HFFc6 (cell line): ENCODE results near the gene U2AF2. TPM values are rescaled to one million over a fixed set of nuclear protein-coding genes. Genes with fewer than 3 reads are reported as not detected.

Source experiments
- DNase-seq: peaks from one replicate; pipeline ENCODE4 v3.0.0-alpha.2; 2018
- H3K27ac Mint-ChIP-seq: 2 replicates; pipeline ENCODE4 v1.8.0; 2020; ENCODE audit warnings: mild to moderate bottlenecking, mixed read lengths
- H3K27me3 Mint-ChIP-seq: 2 replicates; pipeline ENCODE4 v1.8.0; 2021; ENCODE audit warnings: mild to moderate bottlenecking, moderate library complexity, mixed read lengths; ENCODE audit not compliant: insufficient read depth
- H3K36me3 Mint-ChIP-seq: 2 replicates; pipeline ENCODE4 v1.8.0; 2021; ENCODE audit warnings: low read depth, mixed read lengths
- H3K4me1 Mint-ChIP-seq: 2 replicates; pipeline ENCODE4 v1.8.0; 2020; ENCODE audit warnings: low read depth, mixed read lengths
- H3K4me3 Mint-ChIP-seq: 2 replicates; pipeline ENCODE4 v1.8.0; 2020; ENCODE audit warnings: mild to moderate bottlenecking, moderate library complexity, mixed read lengths
- H3K9me3 Mint-ChIP-seq: 2 replicates; pipeline ENCODE4 v1.8.0; 2020; ENCODE audit warnings: mild to moderate bottlenecking, mixed read lengths
- CTCF ChIP-seq: fragments of 200-600 bp; sonication (generic); IDR thresholded peaks from 2 replicates; pipeline ENCODE4 v1.5.0; 2021; ENCODE audit warnings: antibody characterized with exemption, mild to moderate bottlenecking
- total RNA-seq, 6 experiments: library from RNA; stranded (reverse); fragmentation: NEBNext Ultra II Directional; extraction: Animal tissue kit (Norgen Biotek cat#: 25700); gene quantifications; 2 replicates in 1 of 6; 3 replicates in 5 of 6; pipeline ENCODE4 v1.2.3, GENCODE V29; 2021

U2AF2 gene
- total RNA-seq, 6 experiments from 2014 or later, result 212 to 241 (median 226) TPM

- Mint-ChIP-seq H3K4me1 (peaks cover 7% of the 10 kb centered on the region), H3K27ac (no peak overlapping the region), H3K9me3 (no peaks in the 10 kb centered on the region), H3K36me3 (peaks cover 16% of the 10 kb centered on the region), H3K4me3 (no peak overlapping the region), H3K27me3 (peaks cover 4% of the 10 kb centered on the region)
- DNase-seq, result no peak
- TF ChIP-seq CTCF, result no peak
Measured at GRCh38 chr19:55663846-55664536, 9.2 kb downstream of the U2AF2 start.

- Mint-ChIP-seq H3K27ac (no peak overlapping the region), H3K4me3 (no peak overlapping the region), H3K4me1 (peaks cover 12% of the 10 kb centered on the region), H3K27me3 (peaks cover 4% of the 10 kb centered on the region), H3K36me3 (peaks cover 16% of the 10 kb centered on the region), H3K9me3 (no peaks in the 10 kb centered on the region)
- DNase-seq, result no peak
- no peak for TF ChIP-seq CTCF
Measured at GRCh38 chr19:55666343-55667005, 11.6 kb downstream of the U2AF2 start.

- Mint-ChIP-seq H3K36me3 (peaks cover 12% of the 10 kb centered on the region), H3K9me3 (no peaks in the 10 kb centered on the region), H3K4me3 (no peak overlapping the region), H3K4me1 (peaks cover 18% of the 10 kb centered on the region), H3K27me3 (peaks cover 2% of the 10 kb centered on the region), H3K27ac (no peak overlapping the region)
- DNase-seq, result no peak
- no peak for TF ChIP-seq CTCF
Measured at GRCh38 chr19:55667006-55667381, 12.2 kb downstream of the U2AF2 start.

- no peak for TF ChIP-seq CTCF
- no peak overlapping the region for H3K4me3 Mint-ChIP-seq
- H3K36me3 Mint-ChIP-seq, result peaks cover 14% of the 10 kb centered on the region
- peaks cover 1% of the 10 kb centered on the region for H3K27me3 Mint-ChIP-seq
- no peak for DNase-seq
- no peak overlapping the region for H3K27ac Mint-ChIP-seq
- H3K4me1 Mint-ChIP-seq, result peaks cover 23% of the 10 kb centered on the region
- H3K9me3 Mint-ChIP-seq, result no peaks in the 10 kb centered on the region
Measured at GRCh38 chr19:55667511-55667910, 12.7 kb downstream of the U2AF2 start.

GRCh38 chr19:55667958-55668357 lies 13.1 kb downstream of the U2AF2 start:
- TF ChIP-seq CTCF, result no peak
- no peak for DNase-seq
- H3K4me3 Mint-ChIP-seq, result no peak overlapping the region
- peaks cover 25% of the 10 kb centered on the region for H3K4me1 Mint-ChIP-seq
- H3K36me3 Mint-ChIP-seq, result peaks cover 10% of the 10 kb centered on the region
- peaks cover 1% of the 10 kb centered on the region for H3K27me3 Mint-ChIP-seq
- H3K27ac Mint-ChIP-seq, result no peak overlapping the region
- no peaks in the 10 kb centered on the region for H3K9me3 Mint-ChIP-seq
